ENCODE measurements around the gene TREH.

DNA sequence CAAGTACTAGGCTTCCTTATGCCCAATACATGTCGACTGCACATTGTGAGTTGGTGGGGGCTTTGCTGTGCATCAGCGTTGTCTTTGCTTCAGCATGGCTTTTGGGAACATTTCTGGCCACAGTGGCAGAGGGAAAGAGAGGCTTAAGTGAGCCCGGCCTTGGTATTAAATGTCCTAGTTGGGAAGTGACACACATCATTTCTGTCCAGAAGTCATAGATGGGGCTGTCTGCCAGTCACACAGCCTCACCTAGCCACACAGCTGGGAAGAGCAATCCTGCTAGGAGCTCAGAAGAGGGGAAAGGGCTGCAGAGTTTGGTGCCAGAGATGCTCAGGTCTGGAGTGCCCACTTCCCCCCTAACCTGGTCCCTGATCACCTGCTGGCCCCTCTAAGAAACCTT is 27.6 kb downstream of the TREH start:
- TF ChIP-seq, protein P1, sequence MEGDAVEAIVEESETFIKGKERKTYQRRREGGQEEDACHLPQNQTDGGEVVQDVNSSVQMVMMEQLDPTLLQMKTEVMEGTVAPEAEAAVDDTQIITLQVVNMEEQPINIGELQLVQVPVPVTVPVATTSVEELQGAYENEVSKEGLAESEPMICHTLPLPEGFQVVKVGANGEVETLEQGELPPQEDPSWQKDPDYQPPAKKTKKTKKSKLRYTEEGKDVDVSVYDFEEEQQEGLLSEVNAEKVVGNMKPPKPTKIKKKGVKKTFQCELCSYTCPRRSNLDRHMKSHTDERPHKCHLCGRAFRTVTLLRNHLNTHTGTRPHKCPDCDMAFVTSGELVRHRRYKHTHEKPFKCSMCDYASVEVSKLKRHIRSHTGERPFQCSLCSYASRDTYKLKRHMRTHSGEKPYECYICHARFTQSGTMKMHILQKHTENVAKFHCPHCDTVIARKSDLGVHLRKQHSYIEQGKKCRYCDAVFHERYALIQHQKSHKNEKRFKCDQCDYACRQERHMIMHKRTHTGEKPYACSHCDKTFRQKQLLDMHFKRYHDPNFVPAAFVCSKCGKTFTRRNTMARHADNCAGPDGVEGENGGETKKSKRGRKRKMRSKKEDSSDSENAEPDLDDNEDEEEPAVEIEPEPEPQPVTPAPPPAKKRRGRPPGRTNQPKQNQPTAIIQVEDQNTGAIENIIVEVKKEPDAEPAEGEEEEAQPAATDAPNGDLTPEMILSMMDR (IDR thresholded peaks at IDR 0.05), result no peak
- no peak for TF ChIP-seq POLR2A (IDR thresholded peaks at IDR 0.05)

All from prostate gland (tissue), 2 donors.